Ovary (tissue), 3 donors: Measurements from ENCODE around the gene ZNF800.

ENCODE experiments used
- EP300 ChIP-seq: sonication (generic); formaldehyde crosslinking; IDR thresholded peaks from one replicate; pipeline ENCODE4 v1.6.1; 2017; ENCODE audit warnings: antibody characterized with exemption
- POLR2A ChIP-seq: fragments of 450-650 bp; IDR thresholded peaks from one replicate; pipeline ENCODE4 v1.6.1; 2017; ENCODE audit warnings: antibody characterized with exemption, mild to moderate bottlenecking, moderate library complexity
- TF ChIP-seq, protein P1 (sequence below), 3 donors: fragments of 450-650 bp in 2 of 3; fragments of 200-600 bp in 1 of 3; IDR thresholded peaks; one replicate each; pipeline versions ENCODE4 v1.5.1 to v1.8.0; 2016 to 2022; ENCODE audit warnings: antibody characterized with exemption in 3 of 3, mild to moderate bottlenecking in 1 of 3
- donor health status: DM: no; HTN: no; CAD: no.

DNA sequence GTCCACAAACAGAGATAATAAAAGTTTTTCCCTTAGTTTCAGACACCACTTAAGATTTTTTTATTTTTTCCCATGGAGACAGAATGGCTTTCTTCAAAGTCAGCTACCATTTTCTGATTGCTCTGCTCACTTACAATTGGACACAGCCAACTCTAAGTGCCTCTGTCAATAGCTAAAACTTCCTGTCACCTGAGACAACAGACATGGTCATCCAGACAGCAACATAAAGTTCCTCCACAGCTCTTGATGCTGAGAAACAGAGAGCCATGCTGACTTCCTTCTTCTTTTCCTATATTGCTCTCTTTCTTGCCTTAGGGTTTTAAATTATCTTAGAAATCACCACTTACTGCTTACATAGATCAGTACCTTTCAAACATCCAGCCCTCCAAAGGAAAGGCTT, 12.0 kb downstream of the ZNF800 start:
- TF ChIP-seq EP300 (no peak), POLR2A (no peak)
- TF ChIP-seq, protein P1, sequence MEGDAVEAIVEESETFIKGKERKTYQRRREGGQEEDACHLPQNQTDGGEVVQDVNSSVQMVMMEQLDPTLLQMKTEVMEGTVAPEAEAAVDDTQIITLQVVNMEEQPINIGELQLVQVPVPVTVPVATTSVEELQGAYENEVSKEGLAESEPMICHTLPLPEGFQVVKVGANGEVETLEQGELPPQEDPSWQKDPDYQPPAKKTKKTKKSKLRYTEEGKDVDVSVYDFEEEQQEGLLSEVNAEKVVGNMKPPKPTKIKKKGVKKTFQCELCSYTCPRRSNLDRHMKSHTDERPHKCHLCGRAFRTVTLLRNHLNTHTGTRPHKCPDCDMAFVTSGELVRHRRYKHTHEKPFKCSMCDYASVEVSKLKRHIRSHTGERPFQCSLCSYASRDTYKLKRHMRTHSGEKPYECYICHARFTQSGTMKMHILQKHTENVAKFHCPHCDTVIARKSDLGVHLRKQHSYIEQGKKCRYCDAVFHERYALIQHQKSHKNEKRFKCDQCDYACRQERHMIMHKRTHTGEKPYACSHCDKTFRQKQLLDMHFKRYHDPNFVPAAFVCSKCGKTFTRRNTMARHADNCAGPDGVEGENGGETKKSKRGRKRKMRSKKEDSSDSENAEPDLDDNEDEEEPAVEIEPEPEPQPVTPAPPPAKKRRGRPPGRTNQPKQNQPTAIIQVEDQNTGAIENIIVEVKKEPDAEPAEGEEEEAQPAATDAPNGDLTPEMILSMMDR (IDR thresholded peaks at IDR 0.05) = no peak
